Measurements from ENCODE around the gene PLEKHB1. TPM values are rescaled to one million over a fixed set of nuclear protein-coding genes. Genes with fewer than 3 reads are reported as not detected.

PLEKHB1 gene
- total RNA-seq, 1 donor from 2014 or later = 8.8 TPM

DNA sequence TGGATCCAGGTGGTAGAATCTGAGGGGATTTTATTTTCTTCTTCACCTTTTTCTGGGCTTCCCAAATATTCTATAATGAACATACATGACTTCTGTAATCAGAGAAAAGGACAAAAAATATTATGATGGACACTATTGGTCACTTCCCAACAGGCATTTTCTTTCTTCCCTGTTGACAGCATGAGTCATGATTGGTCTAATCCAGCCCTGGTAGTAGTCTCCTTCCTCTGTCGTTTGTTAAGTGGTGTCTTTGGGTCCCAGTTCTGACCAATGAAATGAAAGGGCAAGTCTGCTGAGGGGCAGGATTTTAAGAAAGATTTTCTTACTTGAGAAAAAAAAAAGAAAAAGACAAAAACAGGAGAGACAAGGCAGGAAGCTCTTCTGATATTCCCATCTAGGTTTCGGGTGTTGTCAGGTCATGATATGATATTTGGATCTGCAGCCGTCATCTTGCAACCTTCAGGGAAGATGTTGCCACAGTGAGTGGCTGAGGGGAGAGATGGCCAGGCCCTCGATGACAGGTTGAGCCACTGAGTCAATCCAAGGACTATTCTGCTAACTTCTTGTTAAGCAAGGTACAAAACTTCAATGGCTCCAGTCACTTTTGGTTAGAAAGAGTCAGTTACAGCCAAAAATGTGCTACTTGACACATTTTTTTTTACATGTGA, 23.3 kb upstream of the PLEKHB1 start:
- Mint-ChIP-seq H3K27ac (no peak overlapping the region), H3K36me3 (no peaks in the 10 kb centered on the region), H3K27me3 (ENCODE audit: insufficient read depth, low read depth) (peaks cover 10% of the 10 kb centered on the region), H3K9me3 (no peaks in the 10 kb centered on the region), H3K4me1 (peaks cover 14% of the 10 kb centered on the region), H3K4me3 (no peak overlapping the region)
- no peaks in the 10 kb centered on the region for H3K4me1 ChIP-seq
- no peaks in the 10 kb centered on the region for H3K27me3 ChIP-seq
- no peak overlapping the region for H3K4me2 ChIP-seq
- H3K79me2 ChIP-seq (ENCODE audit: low read depth) = no peaks in the 10 kb centered on the region
- no peaks in the 10 kb centered on the region for H3K9me3 ChIP-seq (ENCODE audit: low read depth)
- no peaks in the 10 kb centered on the region for H4K20me1 ChIP-seq (ENCODE audit: low read depth)
- peaks cover 6% of the 10 kb centered on the region for H3F3A ChIP-seq (ENCODE audit: low read depth)
- no peak for DNase-seq (ENCODE audit: low spot score)
- no peak overlapping the region for H3K4me3 ChIP-seq
- no peak overlapping the region for H3K9ac ChIP-seq
- no peak overlapping the region for H3K27ac ChIP-seq
- no peaks in the 10 kb centered on the region for H3K36me3 ChIP-seq
- no peak overlapping the region for H2AFZ ChIP-seq (replicated peaks)
- TF ChIP-seq EZH2phosphoT487 (IDR thresholded peaks at IDR 0.05) = no peak
- TF ChIP-seq, protein P1, sequence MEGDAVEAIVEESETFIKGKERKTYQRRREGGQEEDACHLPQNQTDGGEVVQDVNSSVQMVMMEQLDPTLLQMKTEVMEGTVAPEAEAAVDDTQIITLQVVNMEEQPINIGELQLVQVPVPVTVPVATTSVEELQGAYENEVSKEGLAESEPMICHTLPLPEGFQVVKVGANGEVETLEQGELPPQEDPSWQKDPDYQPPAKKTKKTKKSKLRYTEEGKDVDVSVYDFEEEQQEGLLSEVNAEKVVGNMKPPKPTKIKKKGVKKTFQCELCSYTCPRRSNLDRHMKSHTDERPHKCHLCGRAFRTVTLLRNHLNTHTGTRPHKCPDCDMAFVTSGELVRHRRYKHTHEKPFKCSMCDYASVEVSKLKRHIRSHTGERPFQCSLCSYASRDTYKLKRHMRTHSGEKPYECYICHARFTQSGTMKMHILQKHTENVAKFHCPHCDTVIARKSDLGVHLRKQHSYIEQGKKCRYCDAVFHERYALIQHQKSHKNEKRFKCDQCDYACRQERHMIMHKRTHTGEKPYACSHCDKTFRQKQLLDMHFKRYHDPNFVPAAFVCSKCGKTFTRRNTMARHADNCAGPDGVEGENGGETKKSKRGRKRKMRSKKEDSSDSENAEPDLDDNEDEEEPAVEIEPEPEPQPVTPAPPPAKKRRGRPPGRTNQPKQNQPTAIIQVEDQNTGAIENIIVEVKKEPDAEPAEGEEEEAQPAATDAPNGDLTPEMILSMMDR (IDR thresholded peaks at IDR 0.05) = no peak
- TF ChIP-seq EZH2 (IDR thresholded peaks at IDR 0.05) = no peak

DNA sequence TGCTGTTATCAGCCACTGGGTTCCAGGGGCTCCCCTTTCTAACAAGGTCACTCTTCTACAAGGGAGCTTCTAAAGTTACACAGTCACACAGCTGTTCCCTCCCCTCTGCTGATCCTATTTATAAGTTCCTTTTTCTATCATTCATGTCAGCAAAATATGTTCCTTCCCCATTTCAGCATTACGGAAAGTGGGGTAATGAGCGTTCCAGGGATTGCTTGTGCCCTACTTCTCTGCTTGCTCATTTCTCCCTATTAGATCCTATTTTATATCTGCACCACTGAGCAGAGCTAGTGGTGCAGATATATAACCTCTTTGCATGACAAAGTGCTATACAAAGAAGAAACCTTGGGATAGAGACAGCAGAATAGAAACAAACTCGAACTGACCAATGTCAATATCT, 22.7 kb upstream of the PLEKHB1 start:
- Mint-ChIP-seq H3K9me3 (no peaks in the 10 kb centered on the region), H3K4me3 (no peak overlapping the region), H3K4me1 (peaks cover 20% of the 10 kb centered on the region), H3K36me3 (no peaks in the 10 kb centered on the region), H3K27ac (no peak overlapping the region), H3K27me3 (ENCODE audit: insufficient read depth, low read depth) (peaks cover 9% of the 10 kb centered on the region)
- DNase-seq (ENCODE audit: low spot score) = no peak
- H3K9ac ChIP-seq = no peak overlapping the region
- H3K4me1 ChIP-seq = peaks cover 2% of the 10 kb centered on the region
- no peak overlapping the region for H3K4me2 ChIP-seq
- TF ChIP-seq EZH2 (IDR thresholded peaks at IDR 0.05) (no peak), EZH2phosphoT487 (IDR thresholded peaks at IDR 0.05) (no peak)
- TF ChIP-seq, protein P1 (IDR thresholded peaks at IDR 0.05) = no peak
- no peaks in the 10 kb centered on the region for H3K79me2 ChIP-seq (ENCODE audit: low read depth)
- peaks cover 12% of the 10 kb centered on the region for H3F3A ChIP-seq (ENCODE audit: low read depth)
- H3K9me3 ChIP-seq (ENCODE audit: low read depth) = no peaks in the 10 kb centered on the region
- no peak overlapping the region for H3K27ac ChIP-seq
- H2AFZ ChIP-seq (replicated peaks) = no peak overlapping the region
- H3K27me3 ChIP-seq = no peaks in the 10 kb centered on the region
- H3K4me3 ChIP-seq = no peak overlapping the region
- no peaks in the 10 kb centered on the region for H3K36me3 ChIP-seq
- no peaks in the 10 kb centered on the region for H4K20me1 ChIP-seq (ENCODE audit: low read depth)

DNA sequence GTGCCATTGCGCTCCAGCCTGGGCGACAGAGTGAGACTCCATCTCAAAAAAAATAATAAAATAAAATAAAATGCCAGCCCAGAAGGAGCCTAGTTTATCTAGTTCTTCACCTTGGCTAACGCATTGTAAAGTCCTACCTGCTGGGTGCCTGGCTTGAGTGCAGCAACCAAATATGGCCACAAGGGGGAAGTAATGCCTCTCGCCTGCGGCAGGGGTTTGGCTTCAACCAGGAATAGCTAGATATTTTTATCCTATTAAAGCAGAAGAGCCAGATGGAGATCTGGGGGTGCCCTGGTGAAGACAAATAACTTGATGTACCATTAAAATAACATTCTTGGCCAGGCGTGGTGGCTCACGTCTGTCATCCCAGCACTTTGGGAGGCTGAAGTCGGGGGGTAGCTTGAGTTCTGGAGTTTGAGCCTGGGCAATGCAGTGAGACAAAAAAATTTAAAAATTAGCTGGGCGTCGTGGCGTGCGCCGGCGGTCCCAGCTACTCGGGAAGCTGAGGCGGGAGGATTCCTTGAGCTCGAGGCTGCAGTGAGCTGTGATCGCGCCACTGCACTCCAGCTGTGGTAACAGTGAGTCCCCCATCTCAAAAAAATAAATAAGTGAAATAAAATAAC, 20.6 kb upstream of the PLEKHB1 start:
- Mint-ChIP-seq H3K4me1 (peaks cover 25% of the 10 kb centered on the region), H3K4me3 (peak overlapping the region; percentile 37), H3K27ac (no peak overlapping the region), H3K27me3 (ENCODE audit: insufficient read depth, low read depth) (peaks cover 4% of the 10 kb centered on the region), H3K36me3 (no peaks in the 10 kb centered on the region), H3K9me3 (no peaks in the 10 kb centered on the region)
- H3K79me2 ChIP-seq (ENCODE audit: low read depth) = no peaks in the 10 kb centered on the region
- no peaks in the 10 kb centered on the region for H4K20me1 ChIP-seq (ENCODE audit: low read depth)
- no peaks in the 10 kb centered on the region for H3K9me3 ChIP-seq (ENCODE audit: low read depth)
- no peak overlapping the region for H3K4me2 ChIP-seq
- H3K4me1 ChIP-seq = peaks cover 17% of the 10 kb centered on the region
- DNase-seq (ENCODE audit: low spot score) = peak; percentile 81
- peaks cover 25% of the 10 kb centered on the region for H3F3A ChIP-seq (ENCODE audit: low read depth)
- TF ChIP-seq EZH2phosphoT487 (IDR thresholded peaks at IDR 0.05) = no peak
- TF ChIP-seq, protein P1 (IDR thresholded peaks at IDR 0.05) = peak; percentile 95
- no peak overlapping the region for H3K4me3 ChIP-seq
- H3K27me3 ChIP-seq = no peaks in the 10 kb centered on the region
- no peak overlapping the region for H3K9ac ChIP-seq
- no peaks in the 10 kb centered on the region for H3K36me3 ChIP-seq
- H3K27ac ChIP-seq = no peak overlapping the region
- peak overlapping the region; percentile 40 for H2AFZ ChIP-seq (replicated peaks)

All from neural progenitor cell (in vitro differentiated cells).